Measurements from ENCODE around the gene NCOA1. TPM values are rescaled to one million over a fixed set of nuclear protein-coding genes. Genes with fewer than 3 reads are reported as not detected.
A peak's percentile ranks its signal among the peaks of the same experiment; 100 is the strongest.

NCOA1 gene
- total and polyA plus RNA-seq, 2 experiments from 2014 or later, result 32.5 to 51.7 TPM

DNA sequence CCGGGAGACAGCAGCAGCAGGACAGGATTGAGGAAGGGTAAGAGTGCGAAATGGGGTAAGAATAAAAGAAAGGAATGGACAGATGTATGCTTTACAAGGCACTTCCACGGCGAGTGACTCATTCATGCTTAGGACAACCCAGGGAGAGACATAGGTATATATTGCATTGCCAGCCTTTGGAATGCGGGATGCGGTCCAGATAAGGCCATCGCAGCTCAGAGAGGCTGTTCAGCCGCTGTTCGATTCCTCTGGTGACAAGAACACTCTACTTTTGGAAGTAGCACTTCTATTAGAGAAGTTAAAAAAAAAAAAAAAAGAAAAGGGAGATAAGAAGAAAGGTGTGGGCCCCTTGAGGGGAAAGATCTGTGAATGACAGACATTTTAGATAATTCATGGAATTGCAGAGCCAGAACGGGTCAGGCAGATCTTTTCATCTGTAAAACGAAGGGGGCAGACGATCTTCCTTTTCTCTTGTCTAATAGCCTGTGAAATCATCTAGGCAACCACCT is 819 bp upstream of the NCOA1 start:
- Histone ChIP-seq H3K27ac (peak overlapping the region; percentile 88), H3K9me3 (ENCODE audit: low read depth) (no peaks in the 10 kb centered on the region), H4K20me1 (ENCODE audit: insufficient read depth, poor library complexity, severe bottlenecking) (peaks cover 31% of the 10 kb centered on the region), H3K9me2 (replicated peaks; ENCODE audit: insufficient read depth) (no peaks in the 10 kb centered on the region), H3K36me3 (replicated peaks; ENCODE audit: insufficient read depth, low read depth) (no peaks in the 10 kb centered on the region), H3K4me2 (peak overlapping the region; percentile 74), H3K4me3 (peak overlapping the region; percentile 31), H3K79me2 (peaks cover 37% of the 10 kb centered on the region), H3K27me3 (no peaks in the 10 kb centered on the region), H3K4me1 (ENCODE audit: insufficient read depth) (peaks cover 22% of the 10 kb centered on the region), H2AFZ (peak overlapping the region; percentile 85)
- DNase-seq (ENCODE audit: low spot score), result peak; percentile 73
- WGBS (ENCODE audit: low lambda C conversion rate, missing lambda C conversion rate), result 15% methylated on average over 12 of the region's 12 CpGs
- TF ChIP-seq EZH2 (IDR thresholded peaks at IDR 0.05; ENCODE audit: borderline replicate concordance) (no peak), EZH2phosphoT487 (IDR thresholded peaks at IDR 0.05; ENCODE audit: low read depth, severe bottlenecking, unreplicated experiment) (no peak)
- TF ChIP-seq, protein P1, sequence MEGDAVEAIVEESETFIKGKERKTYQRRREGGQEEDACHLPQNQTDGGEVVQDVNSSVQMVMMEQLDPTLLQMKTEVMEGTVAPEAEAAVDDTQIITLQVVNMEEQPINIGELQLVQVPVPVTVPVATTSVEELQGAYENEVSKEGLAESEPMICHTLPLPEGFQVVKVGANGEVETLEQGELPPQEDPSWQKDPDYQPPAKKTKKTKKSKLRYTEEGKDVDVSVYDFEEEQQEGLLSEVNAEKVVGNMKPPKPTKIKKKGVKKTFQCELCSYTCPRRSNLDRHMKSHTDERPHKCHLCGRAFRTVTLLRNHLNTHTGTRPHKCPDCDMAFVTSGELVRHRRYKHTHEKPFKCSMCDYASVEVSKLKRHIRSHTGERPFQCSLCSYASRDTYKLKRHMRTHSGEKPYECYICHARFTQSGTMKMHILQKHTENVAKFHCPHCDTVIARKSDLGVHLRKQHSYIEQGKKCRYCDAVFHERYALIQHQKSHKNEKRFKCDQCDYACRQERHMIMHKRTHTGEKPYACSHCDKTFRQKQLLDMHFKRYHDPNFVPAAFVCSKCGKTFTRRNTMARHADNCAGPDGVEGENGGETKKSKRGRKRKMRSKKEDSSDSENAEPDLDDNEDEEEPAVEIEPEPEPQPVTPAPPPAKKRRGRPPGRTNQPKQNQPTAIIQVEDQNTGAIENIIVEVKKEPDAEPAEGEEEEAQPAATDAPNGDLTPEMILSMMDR (IDR thresholded peaks at IDR 0.05; ENCODE audit: poor library complexity), result no peak

DNA sequence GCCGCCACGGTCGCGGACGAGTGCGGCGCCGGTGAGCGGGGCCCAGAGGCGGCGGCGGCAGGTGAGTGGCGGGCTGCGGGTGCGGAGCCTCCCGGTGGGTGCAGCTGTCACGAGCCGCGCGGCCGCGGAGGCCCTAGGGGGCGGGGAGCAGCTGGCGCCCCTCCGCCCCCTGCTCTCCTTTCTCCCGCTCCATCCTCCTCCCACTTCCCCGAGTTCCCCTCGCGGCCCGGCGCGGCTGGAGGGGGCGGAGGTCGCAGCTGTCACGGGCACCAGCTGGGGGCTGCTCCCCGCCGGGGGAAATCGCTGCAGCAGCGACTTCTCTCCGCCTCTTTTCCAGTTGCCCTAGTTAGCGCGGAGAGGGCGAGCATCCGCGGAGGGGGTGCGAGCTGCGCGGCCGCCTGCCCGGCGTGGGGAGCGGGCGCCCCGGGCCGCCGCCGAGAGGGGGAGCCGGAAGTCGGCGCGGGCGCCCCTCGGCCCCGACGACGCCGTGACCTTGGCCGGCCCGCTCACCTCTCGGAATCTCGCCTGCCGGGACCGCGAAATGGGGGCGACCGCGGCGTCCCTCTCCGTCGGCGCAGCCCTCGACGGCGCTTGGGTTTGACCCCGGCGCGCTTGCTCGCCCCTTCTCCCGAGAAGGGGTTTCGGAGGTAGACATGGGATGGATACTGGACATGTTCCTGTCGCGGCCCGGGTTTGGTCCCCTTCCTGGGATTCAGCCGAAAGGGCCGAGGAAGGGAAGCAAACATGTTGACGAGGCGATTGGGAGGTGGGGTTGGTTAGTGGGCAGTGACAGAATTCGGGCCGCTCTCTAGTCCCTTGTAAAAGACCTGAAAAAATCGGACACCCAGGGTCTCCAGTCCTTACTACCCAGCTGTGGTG is 727 bp downstream of the NCOA1 start:
- H3K27ac ChIP-seq, result peak overlapping the region; percentile 97

GRCh38 chr2:24492421-24493279 is 1.6 kb downstream of the NCOA1 start:
- H2AFZ ChIP-seq, result peak overlapping the region; percentile 58
- H3K27me3 ChIP-seq, result no peaks in the 10 kb centered on the region

More for the DNA sequence above, 727 bp downstream of the NCOA1 start:
- no peaks in the 10 kb centered on the region for H3K9me3 ChIP-seq (ENCODE audit: low read depth)
- no peaks in the 10 kb centered on the region for H3K27me3 ChIP-seq
- TF ChIP-seq, protein P1 (IDR thresholded peaks at IDR 0.05; ENCODE audit: poor library complexity), result no peak
- TF ChIP-seq EZH2phosphoT487 (IDR thresholded peaks at IDR 0.05; ENCODE audit: low read depth, severe bottlenecking, unreplicated experiment) (no peak), EZH2 (IDR thresholded peaks at IDR 0.05; ENCODE audit: borderline replicate concordance) (no peak)
- H3K36me3 ChIP-seq (replicated peaks; ENCODE audit: insufficient read depth, low read depth), result no peaks in the 10 kb centered on the region
- peaks cover 44% of the 10 kb centered on the region for H4K20me1 ChIP-seq (ENCODE audit: insufficient read depth, poor library complexity, severe bottlenecking)
- peaks cover 52% of the 10 kb centered on the region for H3K79me2 ChIP-seq
- DNase-seq (ENCODE audit: low spot score), result peak; percentile 77
- peaks cover 22% of the 10 kb centered on the region for H3K4me1 ChIP-seq (ENCODE audit: insufficient read depth)
- peak overlapping the region; percentile 58 for H2AFZ ChIP-seq
- H3K4me2 ChIP-seq, result peak overlapping the region; percentile 95
- peak overlapping the region; percentile 86 for H3K4me3 ChIP-seq
- no peaks in the 10 kb centered on the region for H3K9me2 ChIP-seq (replicated peaks; ENCODE audit: insufficient read depth)
- under 1% methylated on average over 59 of the region's 100 CpGs for WGBS (ENCODE audit: low lambda C conversion rate, missing lambda C conversion rate)

More at GRCh38 chr2:24492421-24493279, 1.6 kb downstream of the NCOA1 start:
- Histone ChIP-seq H4K20me1 (ENCODE audit: insufficient read depth, poor library complexity, severe bottlenecking) (peaks cover 49% of the 10 kb centered on the region), H3K4me3 (peak overlapping the region; percentile 86), H3K79me2 (peaks cover 61% of the 10 kb centered on the region), H3K36me3 (replicated peaks; ENCODE audit: insufficient read depth, low read depth) (no peaks in the 10 kb centered on the region), H3K4me2 (peak overlapping the region; percentile 95), H3K27ac (peak overlapping the region; percentile 97), H3K9me3 (ENCODE audit: low read depth) (no peaks in the 10 kb centered on the region), H3K4me1 (ENCODE audit: insufficient read depth) (peaks cover 19% of the 10 kb centered on the region), H3K9me2 (replicated peaks; ENCODE audit: insufficient read depth) (no peaks in the 10 kb centered on the region)
- TF ChIP-seq EZH2phosphoT487 (IDR thresholded peaks at IDR 0.05; ENCODE audit: low read depth, severe bottlenecking, unreplicated experiment) (no peak), EZH2 (IDR thresholded peaks at IDR 0.05; ENCODE audit: borderline replicate concordance) (no peak)
- TF ChIP-seq, protein P1 (IDR thresholded peaks at IDR 0.05; ENCODE audit: poor library complexity), result no peak
- 15% methylated on average over 16 of the region's 16 CpGs for WGBS (ENCODE audit: low lambda C conversion rate, missing lambda C conversion rate)
- peak; percentile 30 for DNase-seq (ENCODE audit: low spot score)
